WTC11 (cell line): ENCODE measurements around the gene PTPRJ. TPM values are rescaled to one million over a fixed set of nuclear protein-coding genes. Genes with fewer than 3 reads are reported as not detected.

ENCODE experiments used
- ATAC-seq: fragments of 200-7000 bp; cut with Tn5 transposase; 2 replicates; pipeline ENCODE4 v1.10.0; 2021; ENCODE audit warnings: mild to moderate bottlenecking, moderate library complexity
- CTCF ChIA-PET: fragments of 300-600 bp; sonication (Branson Sonifier 250); formaldehyde crosslinking; loops from one replicate; lab custom pipeline; 2021; ENCODE audit warnings: antibody characterized with exemption; lab: Charles Lee
- POLR2A ChIA-PET: fragments of 350-600 bp; sonication (Branson Sonifier 250); formaldehyde crosslinking; loops from one replicate; lab custom pipeline; 2021; ENCODE audit warnings: antibody characterized with exemption; lab: Charles Lee
- DNase-seq: peaks from one replicate; pipeline ENCODE4 v3.0.0; 2021; ENCODE audit warnings: low spot score
- H3K27ac Mint-ChIP-seq: 2 replicates; pipeline ENCODE4 v1.8.0; 2021; ENCODE audit warnings: mixed read lengths
- H3K27me3 Mint-ChIP-seq: 2 replicates; pipeline ENCODE4 v1.8.0; 2021; ENCODE audit warnings: low read depth, mild to moderate bottlenecking, moderate library complexity, mixed read lengths
- H3K36me3 Mint-ChIP-seq: 2 replicates; pipeline ENCODE4 v1.8.0; 2021; ENCODE audit warnings: mixed read lengths
- H3K4me1 Mint-ChIP-seq: 2 replicates; pipeline ENCODE4 v1.8.0; 2022; ENCODE audit warnings: mixed read lengths
- H3K4me3 Mint-ChIP-seq: 2 replicates; pipeline ENCODE4 v1.8.0; 2021; ENCODE audit warnings: mild to moderate bottlenecking, moderate library complexity, mixed read lengths
- H3K9me3 Mint-ChIP-seq: 2 replicates; pipeline ENCODE4 v1.8.0; 2021; ENCODE audit warnings: mixed read lengths
- ATF2 ChIP-seq: sonication (generic); formaldehyde crosslinking; IDR thresholded peaks from 2 replicates; pipeline ENCODE4 v1.8.1; 2022; ENCODE audit warnings: low read depth, missing genetic modification reagents, borderline replicate concordance
- CDX4 ChIP-seq: fragments of 250-450 bp; sonication (Bioruptor Pico); IDR thresholded peaks from 2 replicates; pipeline ENCODE4 v1.9.0; 2021; ENCODE audit warnings: moderate library complexity, mild to moderate bottlenecking, inconsistent platforms, borderline replicate concordance
- CREM ChIP-seq: sonication (generic); formaldehyde crosslinking; IDR thresholded peaks from 2 replicates; pipeline ENCODE4 v1.8.1; 2022; ENCODE audit warnings: mild to moderate bottlenecking, missing genetic modification reagents, moderate library complexity
- E2F5 ChIP-seq: sonication (generic); formaldehyde crosslinking; IDR thresholded peaks from 2 replicates; pipeline ENCODE4 v1.8.1; 2022; ENCODE audit warnings: mild to moderate bottlenecking, moderate library complexity, missing genetic modification reagents
- ERG ChIP-seq: fragments of 250-450 bp; sonication (Bioruptor Pico); IDR thresholded peaks from 2 replicates; pipeline ENCODE4 v1.8.0; 2021; ENCODE audit warnings: mild to moderate bottlenecking
- FOXJ3 ChIP-seq: sonication (generic); formaldehyde crosslinking; IDR thresholded peaks from 2 replicates; pipeline ENCODE4 v1.9.0; 2021; ENCODE audit warnings: missing genetic modification reagents, mild to moderate bottlenecking, borderline replicate concordance
- KAT7 ChIP-seq: sonication (generic); formaldehyde crosslinking; IDR thresholded peaks from 2 replicates; pipeline ENCODE4 v1.8.1; 2023; ENCODE audit warnings: missing genetic modification reagents, mild to moderate bottlenecking, borderline replicate concordance
- MAX ChIP-seq: sonication (generic); formaldehyde crosslinking; IDR thresholded peaks from 2 replicates; pipeline ENCODE4 v1.8.0; 2022; ENCODE audit warnings: mild to moderate bottlenecking, missing genetic modification reagents
- NFE2L1 ChIP-seq: sonication (generic); formaldehyde crosslinking; IDR thresholded peaks from 2 replicates; pipeline ENCODE4 v1.8.1; 2023; ENCODE audit warnings: missing genetic modification reagents
- NR1H2 ChIP-seq: sonication (generic); formaldehyde crosslinking; IDR thresholded peaks from 2 replicates; pipeline ENCODE4 v1.9.0; 2021; ENCODE audit warnings: mild to moderate bottlenecking, moderate library complexity, missing genetic modification reagents
- RORB ChIP-seq: fragments of 250-450 bp; sonication (Bioruptor Pico); IDR thresholded peaks from 2 replicates; pipeline ENCODE4 v1.9.0; 2021; ENCODE audit warnings: mild to moderate bottlenecking
- TCF7 ChIP-seq: sonication (generic); formaldehyde crosslinking; IDR thresholded peaks from 2 replicates; pipeline ENCODE4 v1.8.0; 2022; ENCODE audit warnings: mild to moderate bottlenecking, low read depth, missing genetic modification reagents, moderate library complexity
- TP53 ChIP-seq: sonication (generic); formaldehyde crosslinking; IDR thresholded peaks from 2 replicates; pipeline ENCODE4 v1.8.1; 2023; ENCODE audit warnings: mild to moderate bottlenecking, missing genetic modification reagents
- ZNF138 ChIP-seq: sonication (generic); formaldehyde crosslinking; conservative IDR thresholded peaks from 2 replicates; pipeline ENCODE4 v1.8.1; 2022; ENCODE audit warnings: mild to moderate bottlenecking, moderate library complexity, missing genetic modification reagents
- ZNF219 ChIP-seq: sonication (generic); formaldehyde crosslinking; IDR thresholded peaks from 2 replicates; pipeline ENCODE4 v1.8.0; 2023; ENCODE audit warnings: missing genetic modification reagents, mild to moderate bottlenecking, borderline replicate concordance
- ZNF317 ChIP-seq: sonication (generic); formaldehyde crosslinking; IDR thresholded peaks from 2 replicates; pipeline ENCODE4 v1.8.1; 2023; ENCODE audit warnings: low read depth, mild to moderate bottlenecking, moderate library complexity, missing genetic modification reagents, borderline replicate concordance
- ZNF396 ChIP-seq: fragments of 250-450 bp; sonication (Bioruptor Pico); IDR thresholded peaks from 2 replicates; pipeline ENCODE4 v1.8.0; 2021; ENCODE audit warnings: mild to moderate bottlenecking, moderate library complexity, borderline replicate concordance
- ZNF425 ChIP-seq: fragments of 250-450 bp; sonication (Bioruptor Pico); conservative IDR thresholded peaks from 2 replicates; pipeline ENCODE4 v1.9.0; 2021; ENCODE audit warnings: mild to moderate bottlenecking
- total RNA-seq: library from RNA; stranded (reverse); gene quantifications from 3 replicates; pipeline ENCODE4 v1.2.3, GENCODE V29; 2021
- TF ChIP-seq, protein P1 (sequence below): sonication (generic); formaldehyde crosslinking; IDR thresholded peaks from 2 replicates; pipeline ENCODE4 v1.8.1; 2023; ENCODE audit warnings: mild to moderate bottlenecking, missing genetic modification reagents

Gene PTPRJ
- total RNA-seq, 1 experiment from 2014 or later, result 19.5 TPM

DNA sequence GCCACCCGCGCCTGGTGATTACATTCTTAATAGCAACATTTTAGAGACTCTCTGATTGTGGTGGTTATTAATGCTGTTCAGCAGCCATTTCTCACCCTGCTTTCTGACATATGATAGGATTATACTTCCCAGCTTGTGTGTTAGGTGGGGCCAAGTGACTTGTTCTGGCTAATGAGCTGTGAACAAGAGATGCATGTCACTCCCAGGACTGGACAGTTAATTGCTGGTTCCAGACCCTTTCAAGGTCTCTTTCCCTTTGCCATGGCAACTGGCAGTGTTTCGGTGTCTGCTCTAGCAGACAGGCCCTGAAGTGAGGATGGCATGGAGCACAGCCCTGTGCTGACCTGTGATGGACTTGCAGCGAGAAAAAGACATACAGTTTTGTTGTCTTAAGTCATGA lies 8.9 kb upstream of the PTPRJ start:
- Mint-ChIP-seq H3K27ac (no peak overlapping the region), H3K27me3 (no peaks in the 10 kb centered on the region), H3K4me3 (no peak overlapping the region), H3K9me3 (no peaks in the 10 kb centered on the region), H3K36me3 (no peaks in the 10 kb centered on the region), H3K4me1 (peaks cover 14% of the 10 kb centered on the region)
- no peak for TF ChIP-seq ZNF396 (CRISPR knock-in tag)
- DNase-seq (no peak), ATAC-seq (no peak)
- ChIA-PET CTCF (no interaction called here), POLR2A (no interaction called here)

DNA sequence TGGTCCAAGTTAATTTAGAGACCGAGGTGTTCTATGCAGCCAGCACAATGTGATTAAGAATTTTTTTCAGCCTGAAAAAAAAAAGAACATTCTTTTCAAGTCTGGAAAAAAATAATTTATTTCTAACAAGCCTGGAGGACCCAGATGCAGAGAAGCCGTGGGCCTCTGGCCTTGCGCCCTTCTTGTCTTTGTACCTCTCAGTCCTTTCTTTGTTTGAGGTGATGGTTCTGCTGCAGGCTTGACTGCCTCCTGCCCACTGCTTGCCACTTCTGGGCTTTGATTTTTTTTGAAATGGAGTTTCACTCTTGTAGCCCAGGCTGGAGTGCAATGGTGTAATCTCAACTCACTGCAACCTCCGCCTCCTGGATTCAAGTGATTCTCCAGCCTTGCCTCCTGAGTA lies 7.2 kb upstream of the PTPRJ start:
- no peak for TF ChIP-seq E2F5 (CRISPR knock-in tag)
- TF ChIP-seq ZNF425 (CRISPR knock-in tag), result no peak
- TF ChIP-seq ZNF396 (CRISPR knock-in tag), result no peak
- TF ChIP-seq ERG, result no peak
- TF ChIP-seq CREM (CRISPR knock-in tag), result no peak
- TF ChIP-seq CDX4 (CRISPR knock-in tag), result no peak
- TF ChIP-seq TP53 (CRISPR knock-in tag), result no peak
- TF ChIP-seq ZNF138 (CRISPR knock-in tag), result no peak
- TF ChIP-seq NR1H2 (CRISPR knock-in tag), result no peak
- no peak for TF ChIP-seq RORB (CRISPR knock-in tag)
- TF ChIP-seq MAX (CRISPR knock-in tag), result no peak
- no peak for TF ChIP-seq KAT7 (CRISPR knock-in tag)
- TF ChIP-seq NFE2L1, result no peak
- TF ChIP-seq TCF7 (CRISPR knock-in tag), result no peak
- no peak for TF ChIP-seq ZNF219 (CRISPR knock-in tag)
- no peak for TF ChIP-seq ZNF317 (CRISPR knock-in tag)
- no peak for TF ChIP-seq ATF2 (CRISPR knock-in tag)
- TF ChIP-seq, protein P1, sequence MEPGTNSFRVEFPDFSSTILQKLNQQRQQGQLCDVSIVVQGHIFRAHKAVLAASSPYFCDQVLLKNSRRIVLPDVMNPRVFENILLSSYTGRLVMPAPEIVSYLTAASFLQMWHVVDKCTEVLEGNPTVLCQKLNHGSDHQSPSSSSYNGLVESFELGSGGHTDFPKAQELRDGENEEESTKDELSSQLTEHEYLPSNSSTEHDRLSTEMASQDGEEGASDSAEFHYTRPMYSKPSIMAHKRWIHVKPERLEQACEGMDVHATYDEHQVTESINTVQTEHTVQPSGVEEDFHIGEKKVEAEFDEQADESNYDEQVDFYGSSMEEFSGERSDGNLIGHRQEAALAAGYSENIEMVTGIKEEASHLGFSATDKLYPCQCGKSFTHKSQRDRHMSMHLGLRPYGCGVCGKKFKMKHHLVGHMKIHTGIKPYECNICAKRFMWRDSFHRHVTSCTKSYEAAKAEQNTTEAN, result no peak
- TF ChIP-seq FOXJ3, result no peak
- DNase-seq (no peak), ATAC-seq (no peak)
- ChIA-PET POLR2A (no interaction called here), CTCF (no interaction called here)
- H3K27me3 Mint-ChIP-seq, result no peaks in the 10 kb centered on the region
- no peak overlapping the region for H3K27ac Mint-ChIP-seq
- H3K4me1 Mint-ChIP-seq, result peaks cover 14% of the 10 kb centered on the region
- H3K9me3 Mint-ChIP-seq, result no peaks in the 10 kb centered on the region
- H3K36me3 Mint-ChIP-seq, result no peaks in the 10 kb centered on the region
- no peak overlapping the region for H3K4me3 Mint-ChIP-seq
